GM18907 (cell line): Measurements from ENCODE around the gene RPS6KA2.
"Not testable (repeated sequence)": the region's sequence is repeated elsewhere in the genome, so short reads cannot be mapped to it uniquely, and the experiment has no call there.

Source experiments
- ATAC-seq: cut with Tn5 transposase; IDR thresholded peaks from one replicate; pipeline ENCODE4 v1.9.1; 2021; ENCODE audit warnings: mild to moderate bottlenecking, moderate library complexity; ENCODE audit not compliant: unreplicated experiment

The RPS6KA2 gene

GRCh38 chr6:166558156-166559005, 68.7 kb downstream of the RPS6KA2 start:
- ATAC-seq = no peak

GRCh38 chr6:166556863-166557322, 70.2 kb downstream of the RPS6KA2 start:
- ATAC-seq = no peak

- ATAC-seq = no peak
Measured at GRCh38 chr6:166556336-166556735, 70.7 kb downstream of the RPS6KA2 start.

GRCh38 chr6:166555086-166555485, 72.0 kb downstream of the RPS6KA2 start:
- ATAC-seq = no peak

GRCh38 chr6:166554316-166554715, 72.7 kb downstream of the RPS6KA2 start:
- ATAC-seq = no peak

GRCh38 chr6:166553563-166554271, 73.3 kb downstream of the RPS6KA2 start:
- ATAC-seq = no peak

GRCh38 chr6:166552600-166552999, 74.5 kb downstream of the RPS6KA2 start:
- ATAC-seq = no peak

GRCh38 chr6:166551754-166552495, 75.1 kb downstream of the RPS6KA2 start:
- ATAC-seq = no peak

- no peak for ATAC-seq
Measured at GRCh38 chr6:166546653-166547052, 80.4 kb downstream of the RPS6KA2 start.

- ATAC-seq = no peak
Measured at GRCh38 chr6:166545156-166546034, 81.7 kb downstream of the RPS6KA2 start.

- ATAC-seq = no peak
Measured at GRCh38 chr6:166544296-166544605, 82.8 kb downstream of the RPS6KA2 start.

- no peak for ATAC-seq
Measured at GRCh38 chr6:166543603-166544295, 83.3 kb downstream of the RPS6KA2 start.

GRCh38 chr6:166542580-166542912, 84.5 kb downstream of the RPS6KA2 start:
- ATAC-seq = no peak

- ATAC-seq = peak; percentile 36
Measured at GRCh38 chr6:166541876-166542579, 85.0 kb downstream of the RPS6KA2 start.

- peak; percentile 52 for ATAC-seq
Measured at GRCh38 chr6:166541366-166541765, 85.7 kb downstream of the RPS6KA2 start.

GRCh38 chr6:166540631-166541331, 86.3 kb downstream of the RPS6KA2 start:
- ATAC-seq = peak; percentile 95

- ATAC-seq = no peak
Measured at GRCh38 chr6:166539543-166539942, 87.5 kb downstream of the RPS6KA2 start.

- not testable (repeated sequence) for ATAC-seq
Measured at GRCh38 chr6:166539011-166539385, 88.1 kb downstream of the RPS6KA2 start.
